ENCODE data around the gene SCGN.

SCGN gene

GRCh38 chr6:25706314-25707014, 54.4 kb downstream of the SCGN start:
- H3K4me3 ChIP-seq (IDR thresholded peaks at IDR 0.05; ENCODE audit: insufficient read depth, low read depth, low read length): no peak overlapping the region
- H2AFZ ChIP-seq (ENCODE audit: low read depth): no peak overlapping the region
- no peaks in the 10 kb centered on the region for H3K79me2 ChIP-seq (ENCODE audit: insufficient read depth, low read depth)
- H3K27me3 ChIP-seq (ENCODE audit: insufficient read depth, low read depth): no peaks in the 10 kb centered on the region
- no peak overlapping the region for H3K9ac ChIP-seq
- no peaks in the 10 kb centered on the region for H4K20me1 ChIP-seq (ENCODE audit: insufficient read depth)
- no peaks in the 10 kb centered on the region for H3K36me3 ChIP-seq (ENCODE audit: insufficient read depth)
- H3K27ac ChIP-seq: no peak overlapping the region
- H3K4me2 ChIP-seq: no peak overlapping the region
- no peaks in the 10 kb centered on the region for H3K4me1 ChIP-seq (ENCODE audit: low read depth, poor library complexity, severe bottlenecking)
- TF ChIP-seq, protein P1, sequence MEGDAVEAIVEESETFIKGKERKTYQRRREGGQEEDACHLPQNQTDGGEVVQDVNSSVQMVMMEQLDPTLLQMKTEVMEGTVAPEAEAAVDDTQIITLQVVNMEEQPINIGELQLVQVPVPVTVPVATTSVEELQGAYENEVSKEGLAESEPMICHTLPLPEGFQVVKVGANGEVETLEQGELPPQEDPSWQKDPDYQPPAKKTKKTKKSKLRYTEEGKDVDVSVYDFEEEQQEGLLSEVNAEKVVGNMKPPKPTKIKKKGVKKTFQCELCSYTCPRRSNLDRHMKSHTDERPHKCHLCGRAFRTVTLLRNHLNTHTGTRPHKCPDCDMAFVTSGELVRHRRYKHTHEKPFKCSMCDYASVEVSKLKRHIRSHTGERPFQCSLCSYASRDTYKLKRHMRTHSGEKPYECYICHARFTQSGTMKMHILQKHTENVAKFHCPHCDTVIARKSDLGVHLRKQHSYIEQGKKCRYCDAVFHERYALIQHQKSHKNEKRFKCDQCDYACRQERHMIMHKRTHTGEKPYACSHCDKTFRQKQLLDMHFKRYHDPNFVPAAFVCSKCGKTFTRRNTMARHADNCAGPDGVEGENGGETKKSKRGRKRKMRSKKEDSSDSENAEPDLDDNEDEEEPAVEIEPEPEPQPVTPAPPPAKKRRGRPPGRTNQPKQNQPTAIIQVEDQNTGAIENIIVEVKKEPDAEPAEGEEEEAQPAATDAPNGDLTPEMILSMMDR (conservative IDR thresholded peaks at IDR 0.05; ENCODE audit: low read depth, low read length): no peak

DNA sequence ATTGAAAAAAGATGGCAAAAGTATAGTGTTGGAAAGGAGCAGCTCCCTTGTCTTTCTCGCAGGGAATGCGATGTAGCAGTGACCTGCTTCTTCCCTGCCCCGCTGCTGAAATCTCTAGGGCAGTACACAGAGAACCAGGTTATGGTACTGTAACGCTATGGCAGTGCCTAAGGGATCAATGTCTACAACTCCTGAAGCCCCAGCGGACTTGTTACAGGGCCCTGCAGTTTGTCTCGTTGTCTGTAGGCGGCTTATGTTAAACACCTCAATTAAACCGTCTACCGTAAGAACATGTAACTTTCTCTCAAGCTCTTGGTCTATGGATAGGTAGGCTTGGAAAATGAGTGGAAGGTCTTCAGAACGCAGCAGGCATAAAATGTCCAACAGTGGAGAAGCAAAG, 57.7 kb downstream of the SCGN start:
- TF ChIP-seq, protein P1 (conservative IDR thresholded peaks at IDR 0.05; ENCODE audit: low read depth, low read length): no peak
- Histone ChIP-seq H3K4me2 (no peak overlapping the region), H3K27ac (no peak overlapping the region), H3K27me3 (ENCODE audit: insufficient read depth, low read depth) (no peaks in the 10 kb centered on the region), H3K4me1 (ENCODE audit: low read depth, poor library complexity, severe bottlenecking) (no peaks in the 10 kb centered on the region), H4K20me1 (ENCODE audit: insufficient read depth) (no peaks in the 10 kb centered on the region), H3K79me2 (ENCODE audit: insufficient read depth, low read depth) (no peaks in the 10 kb centered on the region), H3K9ac (no peak overlapping the region), H3K4me3 (IDR thresholded peaks at IDR 0.05; ENCODE audit: insufficient read depth, low read depth, low read length) (no peak overlapping the region), H2AFZ (ENCODE audit: low read depth) (no peak overlapping the region), H3K36me3 (ENCODE audit: insufficient read depth) (no peaks in the 10 kb centered on the region)

GRCh38 chr6:25710287-25710686, 58.3 kb downstream of the SCGN start:
- no peaks in the 10 kb centered on the region for H3K27me3 ChIP-seq (ENCODE audit: insufficient read depth, low read depth)
- no peak overlapping the region for H3K4me2 ChIP-seq
- H3K4me1 ChIP-seq (ENCODE audit: low read depth, poor library complexity, severe bottlenecking): no peaks in the 10 kb centered on the region
- TF ChIP-seq, protein P1 (conservative IDR thresholded peaks at IDR 0.05; ENCODE audit: low read depth, low read length): no peak
- H2AFZ ChIP-seq (ENCODE audit: low read depth): no peak overlapping the region
- no peaks in the 10 kb centered on the region for H4K20me1 ChIP-seq (ENCODE audit: insufficient read depth)
- H3K4me3 ChIP-seq (IDR thresholded peaks at IDR 0.05; ENCODE audit: insufficient read depth, low read depth, low read length): no peak overlapping the region
- H3K79me2 ChIP-seq (ENCODE audit: insufficient read depth, low read depth): no peaks in the 10 kb centered on the region
- no peaks in the 10 kb centered on the region for H3K36me3 ChIP-seq (ENCODE audit: insufficient read depth)
- no peak overlapping the region for H3K27ac ChIP-seq
- H3K9ac ChIP-seq: no peak overlapping the region

DNA sequence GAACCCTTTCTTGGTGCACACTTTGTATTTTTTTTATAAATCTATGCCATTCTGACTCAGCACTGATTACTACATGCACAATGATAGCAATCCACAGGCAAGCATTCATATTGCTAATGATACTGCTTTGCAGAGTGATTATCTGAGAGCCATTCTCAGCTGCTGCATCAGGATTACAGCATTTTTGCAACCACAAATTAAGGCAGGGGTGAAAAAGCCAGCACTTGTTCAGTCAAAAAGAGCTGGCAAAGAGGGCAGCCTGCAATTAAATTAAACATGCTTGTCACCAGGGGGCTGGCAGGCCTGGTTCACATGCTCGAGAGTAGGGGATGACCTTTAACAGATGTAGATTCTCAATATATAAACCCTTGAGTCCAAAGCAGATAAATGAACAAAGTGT, 61.8 kb downstream of the SCGN start:
- Histone ChIP-seq H3K27me3 (ENCODE audit: insufficient read depth, low read depth) (no peaks in the 10 kb centered on the region), H3K4me2 (no peak overlapping the region), H3K27ac (no peak overlapping the region), H2AFZ (ENCODE audit: low read depth) (no peak overlapping the region), H3K4me3 (IDR thresholded peaks at IDR 0.05; ENCODE audit: insufficient read depth, low read depth, low read length) (no peak overlapping the region), H3K4me1 (ENCODE audit: low read depth, poor library complexity, severe bottlenecking) (no peaks in the 10 kb centered on the region), H3K36me3 (ENCODE audit: insufficient read depth) (no peaks in the 10 kb centered on the region), H3K9ac (no peak overlapping the region), H3K79me2 (ENCODE audit: insufficient read depth, low read depth) (no peaks in the 10 kb centered on the region), H4K20me1 (ENCODE audit: insufficient read depth) (no peaks in the 10 kb centered on the region)
- TF ChIP-seq, protein P1 (conservative IDR thresholded peaks at IDR 0.05; ENCODE audit: low read depth, low read length): no peak

Data from KMS-11 (cell line).